GM21717 (cell line): Measurements from ENCODE around the gene BRCC3.

Experiments used
- ATAC-seq: cut with Tn5 transposase; IDR thresholded peaks from one replicate; pipeline ENCODE4 v1.9.1; 2021; ENCODE audit warnings: mild to moderate bottlenecking, moderate library complexity; ENCODE audit not compliant: unreplicated experiment

Gene BRCC3

DNA sequence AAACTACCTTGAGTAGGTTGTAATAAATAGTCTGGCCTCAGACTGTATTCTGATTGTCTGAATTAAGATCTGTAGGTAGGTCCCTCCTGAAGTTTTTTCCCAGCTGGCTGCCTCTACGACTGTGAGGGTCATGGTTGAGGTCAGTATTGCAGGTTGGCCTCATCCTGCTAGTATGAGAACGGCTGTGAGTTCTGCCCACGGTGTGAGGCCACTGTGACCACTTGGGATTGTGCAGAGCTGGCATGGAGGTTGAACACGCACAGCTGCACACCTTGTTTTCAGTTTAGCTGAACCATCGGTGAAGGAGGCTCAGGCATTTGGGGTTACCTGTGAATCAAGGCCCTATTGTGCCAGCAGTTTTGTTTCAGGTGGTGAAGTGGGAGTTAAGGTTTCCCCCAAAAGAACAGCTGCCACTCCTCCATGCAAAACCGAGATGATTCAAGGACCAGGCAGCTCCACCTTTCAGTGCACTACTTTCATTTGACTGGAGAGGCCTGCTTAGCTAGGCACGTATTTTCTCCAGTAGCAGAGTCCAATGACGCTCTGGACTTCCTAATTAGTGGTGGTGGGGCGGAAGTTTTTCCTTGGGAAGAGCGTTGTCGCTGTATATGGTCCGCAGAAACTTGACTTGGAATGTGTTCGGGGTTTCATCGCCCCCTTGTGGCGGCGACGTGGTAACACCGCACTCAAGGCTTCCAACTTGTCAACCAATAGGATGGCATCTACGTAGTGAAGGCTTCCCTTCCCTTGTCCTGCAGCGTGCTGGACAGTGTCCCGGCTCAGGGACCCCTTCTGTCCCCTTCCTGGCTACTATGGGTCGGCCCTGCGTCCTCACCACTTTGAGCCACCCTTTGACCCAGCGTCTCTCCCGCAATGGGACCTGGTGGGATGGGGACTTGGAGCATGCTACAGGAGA, 14.2 kb upstream of the BRCC3 start:
- no peak for ATAC-seq

DNA sequence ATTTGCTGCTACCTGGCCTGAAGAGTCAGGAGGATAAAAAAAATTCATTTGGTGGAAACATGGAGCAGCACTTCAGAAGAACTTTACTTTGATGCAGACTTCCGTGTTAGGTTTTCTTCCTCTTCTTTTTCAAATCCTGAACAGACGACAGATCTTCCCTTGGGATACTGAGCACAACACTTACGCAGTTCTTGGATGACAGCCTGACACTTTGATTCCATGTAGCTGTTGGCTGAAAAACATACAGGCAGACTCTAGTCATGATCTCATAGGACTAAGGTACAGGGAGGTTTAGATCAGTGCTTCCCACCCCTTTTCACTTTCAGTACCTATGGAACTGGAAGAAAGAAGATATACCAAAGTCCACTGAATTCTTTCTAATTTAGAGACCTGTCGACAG, 9.5 kb upstream of the BRCC3 start:
- no peak for ATAC-seq

DNA sequence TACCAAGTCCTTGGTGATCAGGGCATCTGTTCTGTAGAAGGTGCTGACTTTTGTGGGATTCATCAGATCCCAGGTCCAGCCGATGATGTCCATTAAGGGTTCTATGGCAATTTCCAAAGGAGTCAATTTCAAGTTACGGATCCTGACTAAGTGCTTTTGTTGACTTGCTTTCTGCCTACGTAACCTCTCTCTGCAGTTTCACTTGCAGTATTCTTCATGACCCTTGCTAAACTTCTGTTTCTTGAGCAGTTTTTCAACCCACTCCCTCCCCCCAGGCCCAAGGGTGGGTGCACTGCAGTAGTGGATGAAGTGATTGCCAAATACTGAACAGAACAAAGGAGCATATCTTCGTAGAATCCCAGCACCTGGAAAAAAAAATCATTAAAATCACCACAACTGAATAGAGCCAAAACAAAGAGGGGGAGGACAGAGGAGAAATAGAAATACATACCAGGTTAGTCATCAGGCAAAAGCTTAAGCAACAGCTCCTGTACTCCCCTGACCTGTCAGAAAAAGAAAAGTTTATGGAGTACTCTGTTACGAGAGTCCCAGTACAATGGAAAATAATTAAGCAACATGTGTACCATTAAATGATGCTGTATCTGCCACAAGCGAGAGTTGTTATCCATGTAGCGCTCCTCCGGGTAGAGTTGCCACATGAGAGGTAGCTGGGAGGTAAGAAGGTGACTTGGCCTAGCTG, 6.1 kb upstream of the BRCC3 start:
- ATAC-seq = no peak

DNA sequence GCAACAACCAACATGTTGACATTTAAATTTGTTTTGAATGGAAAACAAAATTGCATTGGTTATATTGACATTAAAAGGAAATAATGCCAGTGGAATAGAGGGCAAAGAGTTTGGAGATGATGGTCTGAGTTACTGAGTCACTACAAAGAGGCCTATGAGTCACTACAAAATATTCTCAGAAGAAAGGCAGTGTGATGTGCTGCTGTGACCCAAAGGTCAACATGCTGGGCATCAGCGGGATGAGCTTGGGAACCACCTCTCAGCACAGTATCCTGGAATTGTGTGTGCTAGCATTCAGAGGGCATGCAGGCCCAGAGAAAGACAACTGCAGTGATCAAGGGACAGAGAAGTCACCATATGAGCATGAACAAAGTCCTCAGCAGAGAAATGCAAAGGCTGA, 3.1 kb upstream of the BRCC3 start:
- ATAC-seq = no peak

DNA sequence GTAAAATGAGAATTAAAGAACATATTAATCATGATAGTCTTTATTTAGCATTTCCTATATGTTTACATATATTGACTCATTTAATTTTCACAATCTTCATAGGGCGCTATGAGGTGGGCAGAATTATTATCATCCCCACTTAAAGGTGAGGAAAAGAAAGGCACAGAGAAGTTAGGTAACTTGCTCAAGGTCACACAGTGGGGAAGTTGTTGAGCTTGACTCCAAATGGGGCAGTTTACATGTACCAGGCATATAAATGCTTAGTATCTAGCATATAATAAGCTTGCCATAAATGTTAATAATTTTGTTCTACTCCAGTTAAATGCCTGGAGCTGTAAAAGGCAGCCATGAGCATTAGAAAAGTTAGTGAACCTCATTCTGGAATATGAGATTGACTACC, 1.9 kb upstream of the BRCC3 start:
- no peak for ATAC-seq

DNA sequence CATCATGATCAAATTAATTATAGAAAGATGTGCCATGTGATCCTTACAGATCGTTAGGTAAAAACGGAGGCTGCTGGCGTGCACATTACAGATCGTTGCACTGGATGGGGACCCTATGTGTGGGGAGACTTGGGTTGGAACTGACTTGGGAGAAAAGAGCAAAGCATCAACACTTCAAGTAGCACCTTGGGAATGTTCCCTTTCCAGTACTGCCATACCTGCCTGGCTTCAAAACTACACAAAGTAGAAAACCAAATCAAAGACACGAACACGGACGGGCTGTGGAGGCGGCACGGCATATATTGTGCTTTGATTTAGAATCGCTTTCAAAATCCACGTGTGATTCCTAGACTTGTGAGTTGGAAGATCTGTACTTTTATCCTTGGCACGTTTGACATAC, 1.3 kb upstream of the BRCC3 start:
- no peak for ATAC-seq

DNA sequence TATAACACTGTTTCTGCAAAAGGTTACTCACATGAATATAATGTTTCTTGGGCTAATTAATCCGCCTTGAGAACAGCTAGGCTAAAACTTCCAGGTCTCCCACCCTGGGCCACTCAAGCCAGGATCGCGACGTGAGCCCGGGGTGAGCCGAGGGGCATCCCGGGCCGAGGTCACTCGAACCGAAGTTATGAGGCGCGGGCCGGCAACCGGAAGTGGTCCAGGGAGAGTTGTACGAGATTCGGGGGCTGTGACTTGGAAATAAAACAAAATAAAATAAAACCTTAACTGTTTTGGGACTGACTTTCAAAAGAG, 689 bp upstream of the BRCC3 start:
- ATAC-seq = peak; percentile 16

DNA sequence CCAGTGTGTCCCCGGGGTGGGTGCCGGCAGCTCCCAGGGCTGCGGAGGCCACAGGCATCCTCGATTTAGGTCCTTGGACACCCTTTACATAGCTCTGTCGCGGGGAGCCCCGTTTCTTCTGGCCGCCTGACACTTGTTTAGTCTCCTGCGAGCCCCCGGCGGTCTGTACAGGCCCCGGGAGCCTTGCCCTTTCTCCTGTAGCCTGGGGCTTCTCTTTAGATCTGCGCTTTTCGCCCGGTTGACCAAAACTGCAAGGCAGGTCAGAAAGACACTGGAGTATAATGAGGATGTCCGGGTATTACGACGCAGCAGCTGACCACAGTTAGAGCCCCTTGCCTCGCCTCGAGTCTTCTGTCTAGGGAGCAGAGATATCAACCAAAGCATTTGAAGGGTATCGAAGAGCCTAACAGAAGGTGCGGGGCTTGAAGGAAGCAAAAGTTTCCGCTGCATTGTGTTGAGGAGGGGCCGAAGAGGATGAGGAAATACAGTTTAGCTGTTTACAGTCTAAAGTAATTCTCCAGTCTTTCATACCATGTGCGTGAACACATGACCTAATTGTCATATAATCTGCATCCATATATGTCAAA, 479 bp downstream of the BRCC3 start:
- peak; percentile 7 for ATAC-seq

DNA sequence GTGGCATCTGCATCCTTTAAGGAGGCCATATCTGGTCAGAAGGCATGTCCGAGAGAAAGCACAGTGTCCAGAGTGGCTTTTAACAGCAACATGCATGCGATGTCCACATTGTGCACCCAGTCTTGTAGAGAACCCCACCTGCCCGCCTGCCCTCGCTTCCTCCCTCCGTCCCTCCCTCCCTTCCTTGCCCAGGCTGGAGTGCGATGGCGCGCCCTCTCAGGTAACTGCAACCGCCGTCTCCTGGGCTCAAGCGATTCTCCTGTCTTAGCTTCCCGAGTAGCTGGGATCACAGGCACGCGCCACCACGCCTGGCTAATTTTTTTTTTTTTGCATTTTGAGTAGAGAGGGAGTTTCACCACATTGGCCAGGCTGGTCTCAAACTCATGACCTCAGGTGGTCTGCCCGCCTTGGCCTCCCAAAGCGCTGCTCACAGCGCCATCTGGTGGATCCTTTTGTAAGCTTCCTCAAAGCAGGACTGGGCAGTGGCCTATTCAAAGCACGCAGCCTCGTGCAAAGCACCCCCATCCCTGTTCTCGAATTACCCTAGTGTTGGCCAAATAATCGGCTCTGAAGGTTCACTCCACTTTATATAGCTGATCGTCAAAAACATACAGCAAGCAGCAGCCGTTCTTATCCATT, 15.0 kb downstream of the BRCC3 start:
- ATAC-seq = no peak

DNA sequence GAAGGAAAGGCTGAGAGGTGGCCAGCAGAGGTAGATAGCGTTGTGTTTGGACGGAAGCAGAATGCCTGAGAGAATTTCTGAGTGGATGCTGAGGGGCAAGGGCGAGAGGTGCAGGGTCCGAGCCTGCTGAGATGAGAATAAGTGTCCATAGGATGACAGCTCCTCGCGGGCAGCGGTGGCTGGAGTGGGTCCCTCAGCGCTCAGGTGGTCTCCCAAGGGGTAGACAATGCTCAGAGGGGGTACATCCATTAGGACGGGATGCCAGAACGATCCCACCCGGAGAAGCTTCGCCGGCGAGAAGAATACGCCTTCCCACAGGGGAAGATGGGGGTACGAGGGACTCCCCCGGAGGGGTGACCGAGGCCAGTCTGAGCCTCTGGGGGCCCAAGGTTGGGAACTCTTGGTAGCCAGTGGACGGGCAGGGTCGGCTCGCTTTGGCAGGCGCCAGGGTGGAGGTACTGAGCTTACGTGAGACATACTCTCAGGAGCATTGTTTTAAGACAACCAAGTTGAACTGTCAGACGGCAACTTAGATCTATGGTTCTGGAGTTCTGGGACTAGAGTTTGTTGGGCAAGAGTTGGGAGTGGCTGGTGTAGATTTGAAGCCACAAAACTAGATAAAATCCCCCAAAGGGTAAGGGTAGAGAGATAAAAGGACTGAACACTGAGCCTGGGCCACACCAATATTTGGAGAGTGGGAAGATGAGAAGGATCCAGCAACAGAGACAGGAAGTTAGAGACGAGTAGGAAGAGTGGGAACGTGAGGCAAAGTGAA, 15.8 kb downstream of the BRCC3 start:
- ATAC-seq = no peak

DNA sequence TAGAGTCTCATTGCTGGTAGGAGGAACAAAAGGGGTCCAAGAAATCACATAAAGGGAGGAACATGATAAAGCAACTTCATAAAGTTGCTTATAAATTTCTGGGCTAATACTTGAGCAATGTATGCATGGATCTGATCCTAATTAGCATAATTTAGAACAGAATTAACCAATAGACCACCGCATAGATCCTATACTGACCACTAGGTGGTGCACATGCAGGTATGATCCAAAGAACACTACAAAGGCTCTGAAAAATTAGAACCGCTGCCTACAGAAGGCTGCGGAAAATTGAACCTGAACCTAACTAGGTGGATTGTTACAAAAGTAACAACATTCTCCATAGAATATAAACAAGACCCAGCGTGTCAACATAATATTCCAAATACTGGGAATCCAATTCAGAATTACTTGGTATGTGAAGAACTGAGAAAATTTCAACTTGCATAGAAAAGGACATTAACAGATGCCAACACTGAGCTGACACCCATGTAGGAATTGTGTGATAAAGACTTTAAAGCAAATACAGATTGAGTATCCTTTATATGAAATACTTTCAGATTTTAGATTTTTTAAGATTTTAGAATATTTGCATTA, 23.3 kb downstream of the BRCC3 start:
- ATAC-seq = peak; percentile 70

DNA sequence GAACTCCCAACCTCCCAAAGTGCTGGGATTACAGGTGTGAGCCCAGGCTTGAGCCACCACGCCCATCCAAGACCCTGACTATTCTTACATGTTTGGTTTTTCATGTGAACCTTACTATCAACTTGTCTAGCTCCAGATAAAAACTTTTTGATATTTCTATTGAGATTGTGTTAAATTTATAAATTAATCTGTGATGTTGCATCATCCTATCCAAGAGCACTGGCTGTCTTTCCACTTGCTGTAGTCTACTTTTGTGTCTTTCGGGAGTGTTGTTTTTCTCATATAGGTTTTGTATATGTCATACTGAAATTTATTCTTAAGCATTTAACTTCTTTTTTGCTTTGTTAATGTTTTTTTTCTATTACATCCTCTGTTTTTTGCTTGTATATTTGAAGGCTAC, 34.6 kb downstream of the BRCC3 start:
- no peak for ATAC-seq

DNA sequence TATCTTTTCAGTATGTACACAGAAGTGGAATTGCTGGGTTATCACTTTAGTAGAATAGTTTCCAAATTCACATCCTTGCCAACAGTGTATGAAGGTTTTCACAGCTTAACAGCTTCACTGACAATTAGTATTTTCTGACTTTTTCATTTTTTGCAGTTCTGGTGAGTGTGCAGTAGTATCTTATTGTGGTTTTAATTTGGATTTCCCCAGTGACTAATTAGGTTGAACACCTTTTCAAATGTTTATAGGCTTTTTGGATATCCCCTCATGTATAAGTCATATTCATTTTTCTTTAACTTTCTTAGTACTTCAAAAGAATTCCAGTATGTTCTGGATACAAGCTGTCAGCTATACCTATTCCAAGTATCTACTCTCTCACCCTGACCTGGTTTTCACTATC, 37.1 kb downstream of the BRCC3 start:
- no peak for ATAC-seq

DNA sequence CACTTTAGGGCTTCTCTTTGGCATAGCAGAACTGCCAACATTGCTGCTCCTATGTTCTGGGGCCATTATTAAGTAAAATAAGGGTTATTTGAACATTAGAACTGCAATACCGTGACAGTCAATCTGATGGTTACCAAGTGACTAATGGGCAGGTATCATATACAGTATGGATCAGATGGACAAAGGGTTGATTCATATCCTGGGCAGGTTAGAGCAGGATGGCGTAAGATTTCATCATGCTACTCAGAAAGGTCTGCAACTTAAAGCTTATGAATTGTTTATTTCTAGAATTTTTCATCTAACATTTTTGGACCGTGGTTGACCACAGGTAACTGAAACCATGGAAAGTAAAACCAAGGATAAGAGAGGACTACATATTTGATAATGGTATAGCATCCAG, 40.9 kb downstream of the BRCC3 start:
- no peak for ATAC-seq

DNA sequence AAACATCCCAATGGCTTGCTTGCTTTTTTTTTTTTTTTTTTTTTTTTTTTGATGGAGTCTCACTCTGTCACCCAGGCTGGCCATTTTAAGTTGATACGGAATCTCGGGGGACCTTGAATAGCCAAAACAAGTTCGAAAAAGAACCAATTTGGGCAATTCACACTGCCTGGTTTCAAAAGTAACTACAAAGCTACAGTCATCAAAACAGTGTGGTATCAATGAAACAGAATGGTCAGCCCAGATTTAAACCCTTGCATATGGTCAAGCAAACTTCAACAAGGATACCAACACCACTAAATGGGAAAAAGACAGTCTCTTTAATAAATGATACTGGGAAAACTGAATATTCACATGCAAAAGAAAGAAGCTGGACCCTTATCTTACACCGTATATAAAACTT, 41.8 kb downstream of the BRCC3 start:
- no peak for ATAC-seq

DNA sequence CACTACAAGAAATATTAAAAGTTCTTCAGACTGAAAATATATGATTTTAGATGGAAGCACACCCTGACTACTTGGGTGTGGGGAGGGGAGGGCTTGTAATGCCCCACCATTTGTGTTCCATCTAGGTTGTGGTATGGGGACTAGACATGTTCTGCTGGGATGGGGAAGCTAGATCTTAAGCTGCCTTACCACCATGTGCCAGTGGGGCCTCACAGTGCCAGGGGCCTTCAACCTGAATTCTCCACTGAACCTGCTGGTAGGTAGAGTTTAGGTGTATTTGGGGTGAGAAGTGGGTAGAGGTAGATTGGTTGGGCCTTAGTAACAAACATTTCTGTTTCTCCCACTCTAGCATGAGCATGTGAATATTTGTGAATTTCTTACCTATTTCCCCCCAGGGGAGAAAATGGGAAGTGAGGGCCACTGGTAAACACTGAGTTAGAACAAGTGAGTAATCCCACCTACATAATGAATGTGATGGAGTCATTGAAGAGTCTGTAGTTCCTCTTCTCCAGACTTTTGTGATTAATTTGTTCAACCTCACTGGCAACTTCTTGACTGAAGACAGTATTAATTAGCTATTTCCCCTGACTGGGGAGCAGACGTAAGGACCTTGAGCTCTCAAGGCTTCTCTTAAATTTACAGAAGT, 44.0 kb downstream of the BRCC3 start:
- ATAC-seq = no peak

DNA sequence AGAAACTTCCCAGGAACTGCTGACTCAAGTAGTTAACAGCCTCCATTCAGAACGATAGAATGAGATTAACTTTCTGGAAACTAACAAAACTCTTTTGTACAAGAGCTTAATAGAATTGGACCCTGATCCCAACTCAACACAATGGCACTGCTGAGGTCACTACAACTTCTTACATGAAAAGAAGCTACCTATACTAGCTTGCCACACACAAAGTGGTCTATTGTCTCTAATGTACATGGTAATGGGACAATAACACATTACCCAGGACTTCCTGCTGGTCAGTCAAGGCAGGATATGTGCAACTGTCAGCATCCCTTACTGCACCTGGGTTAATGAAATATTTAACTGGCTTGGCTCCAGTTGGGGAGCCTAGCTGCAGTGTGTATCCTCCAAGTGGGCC, 56.2 kb downstream of the BRCC3 start:
- no peak for ATAC-seq

DNA sequence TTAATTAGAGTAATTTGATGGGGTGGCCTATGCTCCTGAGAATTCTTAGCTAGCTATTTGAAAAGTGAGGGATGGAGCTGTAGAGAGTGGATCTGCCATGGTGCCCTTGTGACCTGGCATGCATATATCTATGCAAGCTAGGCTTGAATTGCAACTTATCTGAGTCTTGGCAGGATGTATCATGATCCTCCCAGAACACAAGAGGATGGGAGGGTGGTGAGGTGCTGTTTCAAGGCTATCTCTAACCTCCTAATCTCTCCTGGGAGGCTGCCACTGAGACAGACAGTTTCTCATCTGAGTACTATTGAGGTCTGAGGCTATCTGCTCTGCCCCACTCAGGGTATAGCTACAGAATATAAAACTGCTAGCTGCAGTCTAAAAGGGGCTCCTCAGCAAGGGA, 56.6 kb downstream of the BRCC3 start:
- no peak for ATAC-seq

DNA sequence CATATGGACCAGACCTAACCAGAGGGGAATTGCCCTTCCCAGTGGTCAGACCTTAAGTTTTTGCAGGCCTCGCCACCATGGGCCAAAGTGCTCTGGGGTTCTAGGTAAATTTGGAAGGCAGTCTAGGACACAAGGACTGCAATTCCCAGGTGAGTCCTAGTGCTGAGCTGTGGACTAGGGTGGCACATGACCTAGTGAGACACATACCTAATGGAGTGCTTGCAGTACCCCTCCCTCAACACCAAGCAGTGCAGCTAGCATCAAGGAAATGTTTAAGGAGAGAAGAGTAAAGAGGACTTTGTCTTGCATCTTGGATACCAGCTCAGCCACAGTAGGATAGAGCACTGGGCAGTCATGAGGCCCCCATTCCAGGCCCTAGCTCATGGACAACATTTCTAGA, 60.8 kb downstream of the BRCC3 start:
- ATAC-seq = no peak

DNA sequence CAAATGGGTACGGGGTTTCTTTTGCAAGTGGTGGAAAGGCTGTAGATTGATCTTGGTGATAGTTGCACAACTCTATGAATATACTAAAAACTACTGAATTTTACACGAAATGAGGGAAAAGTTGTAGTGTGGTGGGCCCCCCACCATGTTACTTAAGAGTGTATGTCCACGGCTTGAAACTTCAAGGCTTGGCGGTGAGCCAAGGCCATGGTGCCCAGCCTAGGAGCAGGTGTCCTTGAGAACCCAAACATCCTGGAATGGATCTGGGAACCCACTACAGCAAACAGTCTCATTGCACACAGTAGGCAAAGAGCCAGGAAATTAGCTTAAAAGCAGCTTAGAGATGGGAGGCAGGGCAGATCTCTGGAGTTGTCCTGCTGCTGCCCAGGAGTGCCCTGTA, 62.9 kb downstream of the BRCC3 start:
- ATAC-seq = no peak
